ENCODE data around the gene CYP2A7.

- no peak for TF ChIP-seq CTCF (IDR thresholded peaks at IDR 0.05)
- TF ChIP-seq ZFX (IDR thresholded peaks at IDR 0.05; ENCODE audit: borderline replicate concordance): no peak
These were observed 38.4 kb upstream of the CYP2A7 start for GRCh38 chr19:40920300-40921004.
